Immature natural killer cell (primary cell): ENCODE results near the gene RGS11. TPM values are rescaled to one million over a fixed set of nuclear protein-coding genes. Genes with fewer than 3 reads are reported as not detected.

ENCODE experiments used
- DNase-seq, 3 donors: peaks; one replicate each; pipeline ENCODE4 v3.0.0; 2022; ENCODE audit warnings: mixed read lengths in 1 of 3
- H3K27ac Mint-ChIP-seq, 6 donors: one replicate each; pipeline ENCODE4 v1.8.0; 2020; ENCODE audit warnings: mixed read lengths in 6 of 6, mild to moderate bottlenecking in 5 of 6, inconsistent platforms in 4 of 6, moderate library complexity in 3 of 6
- H3K27me3 Mint-ChIP-seq, 3 donors: one replicate each; pipeline ENCODE4 v1.8.0; 2020 to 2021; ENCODE audit warnings: low read depth in 3 of 3, mild to moderate bottlenecking in 3 of 3, mixed read lengths in 3 of 3, moderate library complexity in 3 of 3, inconsistent platforms in 1 of 3
- H3K36me3 Mint-ChIP-seq, 3 donors: one replicate each; pipeline ENCODE4 v1.8.0; 2020; ENCODE audit warnings: mixed read lengths in 3 of 3, inconsistent platforms in 2 of 3, mild to moderate bottlenecking in 2 of 3
- H3K4me1 Mint-ChIP-seq, 2 donors: one replicate each; pipeline ENCODE4 v1.8.0; 2020; ENCODE audit warnings: inconsistent platforms in 2 of 2, mild to moderate bottlenecking in 2 of 2, mixed read lengths in 2 of 2, moderate library complexity in 1 of 2
- H3K4me3 Mint-ChIP-seq, 5 donors: one replicate each; pipeline ENCODE4 v1.8.0; 2020; ENCODE audit warnings: mild to moderate bottlenecking in 5 of 5, mixed read lengths in 5 of 5, inconsistent platforms in 3 of 5, moderate library complexity in 3 of 5
- H3K9me3 Mint-ChIP-seq, 6 donors: one replicate each; pipeline ENCODE4 v1.8.0; 2020; ENCODE audit warnings: mild to moderate bottlenecking in 6 of 6, mixed read lengths in 6 of 6, inconsistent platforms in 4 of 6, moderate library complexity in 3 of 6
- polyA plus RNA-seq, 3 donors: library from polyadenylated mRNA; unstranded; fragments of 300-500 nt; fragmentation: Illumina TruSeq; gene quantifications; one replicate each; pipeline ENCODE4 v1.2.3, GENCODE V29; 2021

Gene RGS11
- not detected for polyA plus RNA-seq

DNA sequence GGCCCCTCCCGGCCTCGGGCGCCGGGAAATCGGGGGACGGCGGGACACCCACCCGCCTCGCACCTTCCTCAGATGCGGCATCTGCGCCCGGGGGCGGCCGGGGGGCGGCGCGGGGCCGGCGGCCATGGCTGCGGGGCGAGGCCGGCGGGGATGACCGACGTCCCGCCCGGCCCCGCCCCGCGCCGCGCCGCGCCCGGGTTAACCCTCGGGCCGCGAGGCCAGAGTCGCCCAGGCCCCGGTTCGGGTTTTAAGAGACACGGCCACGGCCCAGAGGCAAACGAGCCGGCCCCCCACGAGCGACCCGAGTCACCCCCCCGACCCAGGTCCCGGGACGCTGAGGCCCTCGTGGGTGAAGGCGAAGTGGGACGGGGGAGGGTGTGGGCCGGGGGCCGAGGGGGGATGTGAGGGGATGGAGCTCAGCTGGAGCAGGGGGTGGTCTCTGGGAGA, at the start of gene RGS11:
TSS of gene RGS11 (minus strand) at position 159 of the 447 bp plus-strand sequence. CDS start at position 126, 33 bp downstream.
- no peak for DNase-seq
- Mint-ChIP-seq H3K4me1 (peaks cover 10 to 13% of the 10 kb centered on the region in 2 donors), H3K27ac (peak within 1 kb of the TSS in 1 of 6 donors; percentile 39)

GRCh38 chr16:324451-325334, 48.9 kb upstream of the RGS11 start:
- Mint-ChIP-seq H3K9me3 (no peaks in the 10 kb centered on the region), H3K27ac (peak overlapping the region; percentile 93 to 100 (median 100)), H3K27me3 (peaks cover 53 to 67% (median 60%) of the 10 kb centered on the region in 3 donors), H3K36me3 (peaks cover 0 to 6% (median 5%) of the 10 kb centered on the region in 3 donors), H3K4me1 (peaks cover 87 to 92% of the 10 kb centered on the region in 2 donors), H3K4me3 (peak overlapping the region; percentile 83 to 93 (median 86))
- peak; percentile 93 to 96 (median 95) for DNase-seq

More for the DNA sequence above, at the start of gene RGS11:
- H3K27me3 Mint-ChIP-seq: peaks cover 6 to 12% (median 6%) of the 10 kb centered on the region in 3 donors
- H3K36me3 Mint-ChIP-seq: no peaks in the 10 kb centered on the region
- no peaks in the 10 kb centered on the region for H3K9me3 Mint-ChIP-seq
- peak within 1 kb of the TSS; percentile 53 to 68 (median 60) for H3K4me3 Mint-ChIP-seq

- Mint-ChIP-seq H3K4me1 (peaks cover 90 to 94% of the 10 kb centered on the region in 2 donors), H3K9me3 (no peaks in the 10 kb centered on the region), H3K36me3 (peaks cover under 1 to 10% (median 5%) of the 10 kb centered on the region in 3 donors), H3K4me3 (peak overlapping the region; percentile 83 to 93 (median 86)), H3K27ac (peak overlapping the region; percentile 93 to 100 (median 100)), H3K27me3 (peaks cover 54 to 67% (median 59%) of the 10 kb centered on the region in 3 donors)
- no peak for DNase-seq
Measured at GRCh38 chr16:324201-324450, 48.4 kb upstream of the RGS11 start.

- DNase-seq: no peak
- Mint-ChIP-seq H3K27me3 (peaks cover 55 to 65% (median 58%) of the 10 kb centered on the region in 3 donors), H3K36me3 (peaks cover 7 to 18% (median 8%) of the 10 kb centered on the region in 3 donors), H3K9me3 (no peaks in the 10 kb centered on the region), H3K4me1 (peaks cover 94 to 95% of the 10 kb centered on the region in 2 donors), H3K4me3 (peak overlapping the region; percentile 54 to 85 (median 66)), H3K27ac (peak overlapping the region; percentile 70 to 100 (median 97))
Measured at GRCh38 chr16:322476-323143, 46.9 kb upstream of the RGS11 start.

DNA sequence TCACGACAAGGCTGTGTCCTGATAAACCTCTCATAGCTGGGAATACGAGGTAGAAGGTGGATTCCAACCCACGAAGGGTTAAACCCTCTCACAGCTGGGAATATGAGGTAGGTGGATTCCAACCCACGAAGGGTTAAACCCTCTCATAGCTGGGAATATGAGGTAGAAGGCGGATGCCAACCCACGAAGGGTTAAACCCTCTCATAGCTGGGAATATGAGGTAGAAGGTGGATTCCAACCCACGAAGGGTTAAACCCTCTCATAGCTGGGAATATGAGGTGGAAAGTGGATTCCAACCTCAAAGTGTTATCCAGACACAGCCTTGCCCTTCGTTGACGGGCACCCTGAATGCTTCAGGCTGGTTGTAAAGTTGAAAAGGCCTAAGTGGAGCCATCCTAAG, 45.8 kb upstream of the RGS11 start:
- peaks cover 94 to 95% of the 10 kb centered on the region in 2 donors for H3K4me1 Mint-ChIP-seq
- no peak for DNase-seq

GRCh38 chr16:320206-320605, 44.5 kb upstream of the RGS11 start:
- DNase-seq: no peak
- peaks cover 9 to 20% (median 11%) of the 10 kb centered on the region in 3 donors for H3K36me3 Mint-ChIP-seq
- H3K9me3 Mint-ChIP-seq: no peaks in the 10 kb centered on the region
- H3K4me1 Mint-ChIP-seq: peaks cover 91 to 93% of the 10 kb centered on the region in 2 donors
- H3K4me3 Mint-ChIP-seq: peak overlapping the region; percentile 62 to 82 (median 67)
- H3K27me3 Mint-ChIP-seq: peaks cover 38 to 46% (median 39%) of the 10 kb centered on the region in 3 donors
- H3K27ac Mint-ChIP-seq: peak overlapping the region; percentile 87 to 99 (median 92)

More for the DNA sequence above, 45.8 kb upstream of the RGS11 start:
- H3K27ac Mint-ChIP-seq: peak overlapping the region; percentile 73 to 99 (median 93)
- H3K4me3 Mint-ChIP-seq: peak overlapping the region in 4 of 5 donors; percentile 39 to 68 (median 58)
- H3K27me3 Mint-ChIP-seq: peaks cover 46 to 54% (median 48%) of the 10 kb centered on the region in 3 donors
- no peaks in the 10 kb centered on the region for H3K9me3 Mint-ChIP-seq
- peaks cover 9 to 18% (median 11%) of the 10 kb centered on the region in 3 donors for H3K36me3 Mint-ChIP-seq

GRCh38 chr16:318628-319027, 42.9 kb upstream of the RGS11 start:
- no peaks in the 10 kb centered on the region for H3K9me3 Mint-ChIP-seq
- H3K4me1 Mint-ChIP-seq: peaks cover 90 to 93% of the 10 kb centered on the region in 2 donors
- peaks cover 24 to 35% (median 25%) of the 10 kb centered on the region in 3 donors for H3K27me3 Mint-ChIP-seq
- peak overlapping the region; percentile 25 to 75 (median 44) for H3K4me3 Mint-ChIP-seq
- H3K36me3 Mint-ChIP-seq: peaks cover 9 to 31% (median 11%) of the 10 kb centered on the region in 3 donors
- H3K27ac Mint-ChIP-seq: peak overlapping the region; percentile 75 to 99 (median 92)
- no peak for DNase-seq

- Mint-ChIP-seq H3K4me3 (peak overlapping the region; percentile 26 to 71 (median 58)), H3K4me1 (peaks cover 88 to 93% of the 10 kb centered on the region in 2 donors), H3K27ac (peak overlapping the region; percentile 76 to 99 (median 92)), H3K27me3 (peaks cover 15 to 24% (median 15%) of the 10 kb centered on the region in 3 donors), H3K9me3 (no peaks in the 10 kb centered on the region), H3K36me3 (peaks cover 9 to 40% (median 11%) of the 10 kb centered on the region in 3 donors)
- no peak for DNase-seq
Measured at GRCh38 chr16:317583-317982, 41.8 kb upstream of the RGS11 start.

- Mint-ChIP-seq H3K4me1 (peaks cover 87 to 93% of the 10 kb centered on the region in 2 donors), H3K4me3 (peak overlapping the region in 3 of 5 donors; percentile 21 to 39 (median 25)), H3K36me3 (peaks cover 9 to 45% (median 11%) of the 10 kb centered on the region in 3 donors)
Measured at GRCh38 chr16:316741-317464, 41.2 kb upstream of the RGS11 start.

GRCh38 chr16:314795-315299, 39.1 kb upstream of the RGS11 start:
- Mint-ChIP-seq H3K27ac (peak overlapping the region; percentile 31 to 86 (median 80)), H3K36me3 (peaks cover 6 to 41% (median 9%) of the 10 kb centered on the region in 3 donors), H3K4me1 (peaks cover 76% of the 10 kb centered on the region in 2 donors), H3K27me3 (peaks cover 7 to 9% (median 9%) of the 10 kb centered on the region in 3 donors), H3K4me3 (peak overlapping the region in 4 of 5 donors; percentile 12 to 38 (median 27)), H3K9me3 (no peaks in the 10 kb centered on the region)
- no peak for DNase-seq

More at GRCh38 chr16:316741-317464, 41.2 kb upstream of the RGS11 start:
- DNase-seq: no peak
- Mint-ChIP-seq H3K9me3 (no peaks in the 10 kb centered on the region), H3K27ac (peak overlapping the region; percentile 76 to 99 (median 88)), H3K27me3 (peaks cover 14 to 21% (median 14%) of the 10 kb centered on the region in 3 donors)

GRCh38 chr16:314351-314750, 38.6 kb upstream of the RGS11 start:
- H3K9me3 Mint-ChIP-seq: no peaks in the 10 kb centered on the region
- no peak for DNase-seq
- H3K4me1 Mint-ChIP-seq: peaks cover 76% of the 10 kb centered on the region in 2 donors
- H3K27me3 Mint-ChIP-seq: peaks cover 7 to 8% (median 8%) of the 10 kb centered on the region in 3 donors
- peaks cover 6 to 37% (median 9%) of the 10 kb centered on the region in 3 donors for H3K36me3 Mint-ChIP-seq
- no peak overlapping the region for H3K4me3 Mint-ChIP-seq
- H3K27ac Mint-ChIP-seq: peak overlapping the region in 5 of 6 donors; percentile 46 to 86 (median 59)

DNA sequence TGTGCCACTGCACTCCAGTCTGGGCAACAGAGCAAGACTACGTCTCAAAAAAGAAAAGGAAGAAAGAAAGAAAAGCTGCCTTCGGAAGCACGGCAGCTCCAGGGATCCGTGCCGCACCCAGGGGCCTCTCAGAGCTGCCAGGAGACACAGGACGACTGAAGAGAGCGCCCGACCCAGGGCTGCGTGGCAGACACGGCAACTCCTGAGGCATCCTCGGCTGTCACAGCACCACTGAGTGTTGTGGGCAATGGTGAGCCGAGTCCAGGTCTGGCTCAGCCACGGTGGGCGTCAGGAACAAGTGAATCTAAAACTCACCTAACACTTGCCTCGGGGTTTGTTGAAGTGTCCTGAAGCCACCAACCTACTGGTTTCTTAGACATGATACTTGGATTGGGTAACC, 36.0 kb upstream of the RGS11 start:
- Mint-ChIP-seq H3K27ac (peak overlapping the region in 4 of 6 donors; percentile 29 to 59 (median 42)), H3K4me3 (peak overlapping the region in 1 of 5 donors; percentile 8), H3K36me3 (peaks cover 0 to 27% (median 2%) of the 10 kb centered on the region in 3 donors), H3K4me1 (peaks cover 76% of the 10 kb centered on the region in 2 donors), H3K9me3 (no peaks in the 10 kb centered on the region), H3K27me3 (peaks cover 16 to 29% (median 28%) of the 10 kb centered on the region in 3 donors)
- no peak for DNase-seq
